H1 (cell line): ENCODE data around the gene GPLD1. TPM values are rescaled to one million over a fixed set of nuclear protein-coding genes. Genes with fewer than 3 reads are reported as not detected.

ENCODE experiments used
- JUN ChIP-seq: IDR thresholded peaks from 2 replicates; pipeline ENCODE4 v1.6.1; 2011; ENCODE audit warnings: low read depth, mild to moderate bottlenecking, improper control_type of control experiment, low read length
- SIX5 ChIP-seq: IDR thresholded peaks from 2 replicates; pipeline ENCODE4 v1.6.1; 2011; ENCODE audit warnings: mild to moderate bottlenecking, low read depth, low read length
- polyA plus RNA-seq, 7 experiments: library from polyadenylated mRNA; depleted of rRNA in 3 of 7; stranded (reverse) in 5 of 7; unstranded in 2 of 7; fragments of >200 nt in 5 of 7; fragments of 200-250 nt in 2 of 7; gene quantifications; 1 replicate in 5 of 7; 2 replicates in 1 of 7; 4 replicates in 1 of 7; pipeline versions ENCODE4 v1.2.1 to v1.2.3, GENCODE V29; 2011 to 2013; ENCODE audit warnings: missing spikeins in 2 of 7, mixed read lengths in 2 of 7
- total RNA-seq: library from RNA; stranded (reverse); fragmentation: NEBNext Ultra II Directional; extraction: Animal tissue kit (Norgen Biotek cat#: 25700); gene quantifications from 2 replicates; pipeline ENCODE4 v1.2.1, GENCODE V29; 2021

The GPLD1 gene
- total and polyA plus RNA-seq, 2 of the 8 experiments (the other 6 are each of a cell fraction or from before 2014, with no cell fraction given): 3.7 to 5.3 TPM

- TF ChIP-seq SIX5: no peak
- TF ChIP-seq JUN: no peak
Observed at GRCh38 chr6:24397631-24398030, 91.7 kb downstream of the GPLD1 start (continued).
